ENCODE results near the gene CYP24A1. TPM values are rescaled to one million over a fixed set of nuclear protein-coding genes. Genes with fewer than 3 reads are reported as not detected.
A peak's percentile ranks its signal among the peaks of the same experiment; 100 is the strongest.

Gene CYP24A1
- total and polyA plus RNA-seq, 2 of the 13 experiments (the other 11 are each of a cell fraction or from before 2014, with no cell fraction given) = 9.4 to 32.7 TPM

DNA sequence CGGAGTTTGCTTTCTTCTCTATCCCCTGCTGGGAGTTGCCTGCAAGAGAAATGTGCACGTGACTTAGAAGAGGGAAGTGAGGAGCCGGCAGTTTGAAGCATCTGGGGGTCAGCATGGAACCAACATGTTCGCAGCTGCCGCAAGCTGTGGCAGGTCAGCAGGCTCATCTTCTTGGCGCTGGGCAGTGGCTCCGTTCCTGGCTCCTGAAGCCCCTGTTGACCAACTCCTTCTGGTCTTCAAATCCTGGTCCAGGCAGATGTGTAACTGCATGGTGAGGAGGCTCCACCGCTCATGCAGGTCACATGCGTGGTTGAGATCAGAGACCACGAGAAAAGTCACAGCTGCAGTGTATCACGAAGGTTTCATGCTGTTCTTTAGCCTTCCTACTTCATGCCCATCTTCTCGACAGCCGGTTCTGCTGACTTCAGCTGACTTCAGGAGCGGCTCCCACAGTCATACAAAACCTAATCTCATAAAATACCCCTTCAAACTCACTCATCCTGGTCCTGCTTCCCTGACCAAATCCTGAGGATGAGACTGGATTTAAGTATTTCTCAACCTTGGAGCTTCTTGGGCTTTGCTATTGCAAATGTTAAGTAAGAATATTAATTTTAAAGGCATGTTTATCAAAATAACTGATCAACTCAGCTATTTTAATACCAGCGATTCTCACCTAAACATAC is 58.5 kb downstream of the CYP24A1 start (continued):
- TF ChIP-seq FOXA1 (IDR thresholded peaks at IDR 0.05) (no peak), FOXA1 (CRISPR knock-in tag; IDR thresholded peaks at IDR 0.05) (peak; percentile 41; the same call in 1 of the 2 replicates), ZFP90 (CRISPR knock-in tag; IDR thresholded peaks at IDR 0.05; ENCODE audit: borderline replicate concordance) (no peak), ZNF550 (CRISPR knock-in tag; IDR thresholded peaks at IDR 0.05; ENCODE audit: borderline replicate concordance) (no peak), PPARG (CRISPR knock-in tag; conservative IDR thresholded peaks at IDR 0.05) (no peak), TFDP2 (CRISPR knock-in tag; IDR thresholded peaks at IDR 0.05) (0 out of 2 replicates have a peak, but pooled peaks have one; percentile 18), CHD2 (IDR thresholded peaks at IDR 0.05; ENCODE audit: low read depth, low read length) (0 out of 2 replicates have a peak, but pooled peaks have one; percentile 10), ERF (CRISPR knock-in tag; IDR thresholded peaks at IDR 0.05) (0 out of 2 replicates have a peak, but pooled peaks have one; percentile 28), ZNF761 (CRISPR knock-in tag; conservative IDR thresholded peaks at IDR 0.05) (peak; percentile 3; the same call in 1 of the 2 replicates), ZNF547 (CRISPR knock-in tag; IDR thresholded peaks at IDR 0.05) (peak; percentile 63; the same call in 1 of the 2 replicates), GPN1 (CRISPR knock-in tag; IDR thresholded peaks at IDR 0.05; ENCODE audit: borderline replicate concordance) (no peak), SP4 (CRISPR knock-in tag; IDR thresholded peaks at IDR 0.05) (0 out of 2 replicates have a peak, but pooled peaks have one; percentile 30), GLI4 (CRISPR knock-in tag; IDR thresholded peaks at IDR 0.05; ENCODE audit: borderline replicate concordance) (peak; percentile 69; the same call in 1 of the 2 replicates), KAT8 (CRISPR knock-in tag; IDR thresholded peaks at IDR 0.05) (0 out of 2 replicates have a peak, but pooled peaks have one; percentile 7), KDM6A (CRISPR knock-in tag; IDR thresholded peaks at IDR 0.05; ENCODE audit: low read depth) (no peak), AHR (CRISPR knock-in tag; IDR thresholded peaks at IDR 0.05) (peak; percentile 26; the same call in 1 of the 2 replicates)
- TF ChIP-seq, protein P1, sequence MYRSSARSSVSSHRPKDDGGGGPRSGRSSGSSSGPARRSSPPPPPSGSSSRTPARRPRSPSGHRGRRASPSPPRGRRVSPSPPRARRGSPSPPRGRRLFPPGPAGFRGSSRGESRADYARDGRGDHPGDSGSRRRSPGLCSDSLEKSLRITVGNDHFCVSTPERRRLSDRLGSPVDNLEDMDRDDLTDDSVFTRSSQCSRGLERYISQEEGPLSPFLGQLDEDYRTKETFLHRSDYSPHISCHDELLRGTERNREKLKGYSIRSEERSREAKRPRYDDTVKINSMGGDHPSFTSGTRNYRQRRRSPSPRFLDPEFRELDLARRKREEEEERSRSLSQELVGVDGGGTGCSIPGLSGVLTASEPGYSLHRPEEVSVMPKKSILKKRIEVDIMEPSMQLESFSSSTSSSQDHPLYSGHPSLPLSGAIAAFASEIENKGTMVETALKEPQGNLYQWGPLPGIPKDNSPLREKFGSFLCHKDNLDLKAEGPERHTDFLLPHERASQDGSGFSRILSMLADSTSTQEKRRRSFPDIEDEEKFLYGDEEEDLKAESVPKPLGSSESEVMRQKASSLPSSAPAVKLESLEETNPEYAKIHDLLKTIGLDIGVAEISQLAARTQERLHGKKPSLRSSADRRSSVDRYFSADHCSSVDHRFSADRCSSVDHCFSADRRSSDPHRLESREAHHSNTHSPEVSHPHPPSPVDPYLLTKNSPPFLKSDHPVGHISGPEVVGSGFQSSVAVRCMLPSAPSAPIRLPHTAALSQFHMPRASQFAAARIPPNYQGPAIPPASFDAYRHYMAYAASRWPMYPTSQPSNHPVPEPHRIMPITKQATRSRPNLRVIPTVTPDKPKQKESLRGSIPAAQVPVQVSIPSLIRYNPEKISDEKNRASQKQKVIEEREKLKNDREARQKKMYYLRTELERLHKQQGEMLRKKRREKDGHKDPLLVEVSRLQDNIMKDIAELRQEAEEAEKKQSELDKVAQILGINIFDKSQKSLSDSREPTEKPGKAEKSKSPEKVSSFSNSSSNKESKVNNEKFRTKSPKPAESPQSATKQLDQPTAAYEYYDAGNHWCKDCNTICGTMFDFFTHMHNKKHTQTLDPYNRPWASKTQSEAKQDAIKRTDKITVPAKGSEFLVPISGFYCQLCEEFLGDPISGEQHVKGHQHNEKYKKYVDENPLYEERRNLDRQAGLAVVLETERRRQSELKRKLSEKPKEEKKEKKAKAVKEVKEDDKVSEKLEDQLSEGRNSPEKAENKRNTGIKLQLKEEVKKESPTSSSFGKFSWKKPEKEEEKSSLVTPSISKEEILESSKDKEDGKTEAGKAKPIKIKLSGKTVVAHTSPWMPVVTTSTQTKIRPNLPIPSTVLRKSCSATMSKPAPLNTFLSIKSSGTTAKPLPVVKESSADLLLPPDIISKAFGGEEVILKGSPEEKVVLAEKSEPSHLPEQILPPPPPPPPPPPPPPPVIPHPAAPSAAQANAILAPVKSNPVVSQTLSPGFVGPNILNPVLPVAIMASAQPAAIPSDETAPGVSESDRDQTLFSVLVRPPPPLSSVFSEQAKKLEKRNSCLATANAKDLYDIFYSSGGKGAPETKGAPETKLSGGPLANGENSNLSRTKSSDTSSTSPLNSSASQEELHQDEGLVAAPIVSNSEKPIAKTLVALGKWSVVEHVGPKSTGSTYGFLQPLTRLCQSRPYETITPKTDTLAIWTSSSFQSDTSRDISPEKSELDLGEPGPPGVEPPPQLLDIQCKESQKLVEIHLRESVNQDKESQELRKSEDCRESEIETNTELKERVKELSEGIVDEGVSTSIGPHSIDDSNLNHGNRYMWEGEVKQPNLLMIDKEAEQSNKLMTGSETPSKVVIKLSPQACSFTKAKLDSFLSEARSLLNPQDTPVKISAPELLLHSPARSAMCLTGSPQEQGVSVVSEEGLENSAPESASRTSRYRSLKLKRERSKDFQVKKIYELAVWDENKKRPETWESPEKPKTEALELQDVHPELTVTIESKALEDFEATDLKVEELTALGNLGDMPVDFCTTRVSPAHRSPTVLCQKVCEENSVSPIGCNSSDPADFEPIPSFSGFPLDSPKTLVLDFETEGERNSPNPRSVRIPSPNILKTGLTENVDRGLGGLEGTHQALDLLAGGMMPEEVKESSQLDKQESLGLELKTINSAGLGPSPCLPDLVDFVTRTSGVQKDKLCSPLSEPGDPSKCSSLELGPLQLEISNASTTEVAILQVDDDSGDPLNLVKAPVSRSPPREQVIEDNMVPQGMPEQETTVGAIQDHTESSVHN (CRISPR knock-in tag; IDR thresholded peaks at IDR 0.05) = 0 out of 2 replicates have a peak, but pooled peaks have one; percentile 31
